ENCODE results near the gene HIRIP3.

Gene HIRIP3

DNA sequence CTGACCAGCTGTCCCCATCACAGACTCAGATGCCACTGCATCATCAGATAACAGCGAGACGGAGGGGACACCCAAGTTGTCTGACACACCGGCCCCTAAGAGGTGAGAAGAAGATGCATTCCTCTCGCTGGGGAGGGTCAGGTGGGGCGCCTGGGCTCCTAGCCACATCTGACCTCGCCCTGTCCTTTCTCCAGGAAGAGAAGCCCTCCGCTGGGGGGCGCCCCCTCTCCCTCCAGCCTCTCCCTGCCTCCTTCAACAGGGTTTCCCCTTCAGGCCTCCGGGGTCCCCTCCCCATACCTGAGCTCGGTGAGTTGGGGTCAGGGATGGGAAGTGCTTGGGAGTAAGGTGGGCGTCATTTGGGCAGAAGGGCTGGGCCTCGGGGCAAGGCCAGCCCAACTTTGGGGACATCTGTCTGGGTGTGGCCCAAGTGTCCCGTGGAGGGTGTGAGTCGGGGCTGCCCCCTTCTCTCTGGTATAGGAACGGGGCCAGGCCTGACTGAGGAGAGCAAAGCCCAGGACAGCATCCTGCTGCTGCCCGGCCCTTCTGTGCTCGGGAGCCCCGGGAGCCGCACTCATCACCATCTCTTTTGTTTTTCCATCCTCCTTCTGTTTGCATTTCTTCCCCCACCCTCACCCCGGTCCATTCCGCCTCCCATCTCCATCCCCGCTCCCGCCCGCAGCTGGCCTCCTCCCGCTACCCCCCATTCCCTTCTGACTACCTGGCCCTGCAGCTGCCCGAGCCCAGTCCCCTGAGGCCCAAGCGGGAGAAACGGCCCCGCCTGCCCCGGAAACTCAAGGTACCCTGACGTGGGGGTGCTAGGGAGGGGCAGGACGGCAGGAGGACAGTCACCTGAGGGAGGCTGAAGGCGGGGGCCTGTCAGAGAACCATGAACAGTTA lies 5.6 kb upstream of the HIRIP3 start:
- in situ Hi-C loops (cut with MboI; ENCODE audit: low sequenced_read_pairs): no loop called here

DNA sequence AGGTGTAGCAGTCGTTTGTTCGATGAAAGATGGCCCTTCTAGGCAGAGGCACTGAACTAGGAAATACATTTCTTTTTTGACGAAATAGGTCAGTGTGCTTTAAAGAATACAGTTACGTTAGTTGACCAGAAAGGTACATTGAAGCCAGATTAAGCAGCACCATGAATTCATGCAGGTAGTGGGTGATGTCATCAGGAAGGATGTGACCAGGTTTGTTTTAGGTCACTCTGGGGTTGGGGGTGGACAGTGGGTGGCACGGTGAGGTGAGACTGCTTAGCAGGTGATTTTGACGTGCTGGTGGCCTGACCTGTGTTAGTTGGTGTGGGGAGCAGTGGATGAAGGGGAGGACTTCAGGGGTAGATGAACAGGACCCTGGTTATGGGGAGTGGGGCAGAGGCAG lies 4.2 kb upstream of the HIRIP3 start:
- in situ Hi-C loops (cut with MboI; ENCODE audit: low sequenced_read_pairs): no loop called here

DNA sequence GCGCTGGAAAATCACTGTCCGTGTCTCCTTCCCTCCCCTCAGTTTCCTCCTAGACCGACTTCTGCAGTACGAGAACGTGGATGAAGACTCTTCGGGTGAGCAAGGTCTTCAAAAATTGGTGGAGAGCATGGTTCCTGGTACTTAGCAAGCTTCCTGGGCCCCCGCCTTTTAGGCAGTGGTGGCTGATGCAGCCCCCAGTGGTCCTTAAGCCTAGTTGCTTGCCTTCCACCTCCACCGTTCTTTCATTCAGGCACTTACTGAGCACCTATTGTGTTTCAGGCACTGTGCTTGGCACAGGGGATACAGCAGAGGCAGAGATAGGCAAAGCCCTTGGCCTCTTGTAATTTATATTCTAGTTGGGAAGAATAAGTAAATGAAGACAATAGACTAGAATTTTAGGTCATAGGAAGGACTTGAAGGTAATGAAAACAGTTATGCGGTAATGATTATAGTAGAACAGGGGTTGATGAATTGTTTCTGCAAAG lies 1.4 kb upstream of the HIRIP3 start:
- in situ Hi-C loops (cut with MboI; ENCODE audit: low sequenced_read_pairs): no loop called here

DNA sequence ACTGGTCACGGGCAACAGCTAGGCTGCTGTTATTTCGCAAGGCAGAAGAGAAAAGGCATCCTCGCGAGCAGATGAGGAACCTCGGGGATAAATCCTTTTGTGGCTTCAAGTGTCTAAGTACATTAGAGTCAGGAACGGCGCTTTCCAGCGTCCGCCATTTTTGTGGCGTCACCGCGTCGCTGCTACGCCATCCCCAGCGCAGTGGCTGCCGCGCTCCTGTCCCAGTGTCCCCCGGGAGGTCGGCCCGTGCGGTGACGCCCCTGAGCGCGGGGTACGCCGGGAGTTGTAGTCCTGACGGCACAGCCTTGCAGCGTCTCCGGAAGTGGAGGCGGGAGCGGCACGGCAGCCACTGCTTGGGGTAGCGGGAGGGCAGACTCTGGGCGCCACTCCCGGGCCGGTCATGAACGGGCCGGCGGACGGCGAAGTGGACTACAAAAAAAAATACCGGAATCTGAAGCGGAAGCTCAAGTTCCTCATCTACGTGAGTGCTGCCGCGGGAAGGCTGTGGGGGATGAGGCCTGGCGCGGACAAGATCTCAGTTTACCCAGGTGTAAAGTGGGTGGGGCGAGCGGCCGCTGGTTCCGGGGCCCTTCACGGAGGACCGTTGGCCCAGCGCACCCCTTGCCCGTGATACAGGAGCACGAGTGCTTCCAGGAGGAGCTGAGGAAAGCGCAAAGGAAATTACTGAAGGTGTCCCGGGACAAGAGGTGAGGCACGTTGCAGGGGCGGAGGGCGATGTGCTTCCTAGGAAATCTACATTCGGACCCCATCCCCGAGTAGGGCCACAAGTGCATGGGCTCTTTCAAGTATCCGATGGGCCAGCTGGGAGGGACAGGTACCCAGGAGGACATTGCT lies 721 bp upstream of the HIRIP3 start, which contains the start of gene INO80E:
Gene INO80E (plus strand): TSS at position 331 of the 855 bp plus-strand sequence. CDS start 70 bp downstream, at position 401.
- in situ Hi-C loops (cut with MboI; ENCODE audit: low sequenced_read_pairs): no loop called here

DNA sequence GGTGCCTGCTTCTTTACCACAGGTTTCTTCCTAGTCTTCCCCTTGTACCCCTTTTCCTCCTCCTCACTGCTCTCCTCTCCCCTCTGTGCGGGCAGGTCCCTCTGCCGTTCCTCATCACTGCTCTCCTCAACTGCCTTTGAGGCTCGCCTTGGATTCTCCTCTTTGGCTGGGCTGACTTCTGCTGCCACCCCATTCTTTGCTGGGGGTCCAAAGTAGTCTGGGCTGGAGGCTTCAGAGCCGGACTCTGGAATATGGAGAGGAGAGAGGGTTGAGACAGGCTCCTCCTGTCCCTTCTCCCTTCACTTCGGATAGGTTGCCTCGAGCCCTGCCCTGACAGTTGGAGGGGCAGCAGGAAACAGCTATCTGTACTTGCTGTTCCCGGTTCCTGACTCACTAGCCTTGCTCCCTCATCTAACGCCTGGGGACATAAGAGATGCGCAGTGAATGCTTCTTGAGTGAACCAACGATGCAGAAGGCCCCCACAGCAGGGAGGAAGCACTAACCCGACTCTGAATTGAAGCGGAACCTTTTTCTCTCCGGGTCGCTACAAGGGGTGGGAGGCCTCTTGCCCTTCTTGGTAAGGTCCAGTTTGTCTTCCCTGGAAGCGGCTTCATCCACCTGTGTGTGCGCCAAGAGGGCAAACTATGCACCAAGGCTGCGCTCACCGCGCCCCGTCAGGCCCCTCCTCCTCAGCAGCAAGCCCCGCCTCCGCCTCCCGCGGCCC lies 655 bp downstream of the HIRIP3 start:
- in situ Hi-C loops (cut with MboI; ENCODE audit: low sequenced_read_pairs): no loop called here

DNA sequence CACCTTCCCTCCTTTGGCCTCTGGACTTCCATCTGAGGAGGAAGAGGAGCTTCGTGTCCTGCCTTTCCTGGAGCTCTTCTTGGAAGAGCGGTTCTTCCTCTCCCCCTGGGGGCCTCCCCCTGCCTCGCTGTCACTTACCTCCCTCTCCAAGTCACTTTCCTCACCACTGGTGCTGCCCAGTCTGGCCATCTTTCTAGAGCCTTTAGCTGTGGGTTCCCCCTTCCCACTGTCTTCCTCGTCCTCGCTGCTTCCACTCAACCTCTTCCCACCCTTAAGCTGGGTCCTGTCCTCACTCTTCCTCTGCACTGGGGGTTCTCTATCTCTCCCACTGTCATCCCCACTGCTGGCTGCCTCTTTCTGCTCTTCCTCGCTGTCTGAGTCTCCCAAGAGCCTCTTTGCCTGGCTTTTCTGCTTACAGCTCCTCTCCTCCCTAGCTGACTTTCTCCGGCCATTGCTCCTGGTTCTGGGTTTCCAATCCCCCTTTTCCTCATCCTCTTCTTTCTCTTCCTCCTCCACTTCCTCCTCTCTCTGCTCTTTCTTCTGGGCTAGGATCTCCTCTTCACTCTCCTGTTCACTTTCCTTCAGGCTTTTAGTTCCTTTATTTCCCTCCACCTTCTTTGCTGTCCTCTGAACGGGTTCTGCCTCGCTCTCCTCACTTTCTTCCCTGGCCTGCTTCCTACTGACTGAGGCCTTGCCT lies 1.4 kb downstream of the HIRIP3 start:
- in situ Hi-C loops (cut with MboI; ENCODE audit: low sequenced_read_pairs): no loop called here

DNA sequence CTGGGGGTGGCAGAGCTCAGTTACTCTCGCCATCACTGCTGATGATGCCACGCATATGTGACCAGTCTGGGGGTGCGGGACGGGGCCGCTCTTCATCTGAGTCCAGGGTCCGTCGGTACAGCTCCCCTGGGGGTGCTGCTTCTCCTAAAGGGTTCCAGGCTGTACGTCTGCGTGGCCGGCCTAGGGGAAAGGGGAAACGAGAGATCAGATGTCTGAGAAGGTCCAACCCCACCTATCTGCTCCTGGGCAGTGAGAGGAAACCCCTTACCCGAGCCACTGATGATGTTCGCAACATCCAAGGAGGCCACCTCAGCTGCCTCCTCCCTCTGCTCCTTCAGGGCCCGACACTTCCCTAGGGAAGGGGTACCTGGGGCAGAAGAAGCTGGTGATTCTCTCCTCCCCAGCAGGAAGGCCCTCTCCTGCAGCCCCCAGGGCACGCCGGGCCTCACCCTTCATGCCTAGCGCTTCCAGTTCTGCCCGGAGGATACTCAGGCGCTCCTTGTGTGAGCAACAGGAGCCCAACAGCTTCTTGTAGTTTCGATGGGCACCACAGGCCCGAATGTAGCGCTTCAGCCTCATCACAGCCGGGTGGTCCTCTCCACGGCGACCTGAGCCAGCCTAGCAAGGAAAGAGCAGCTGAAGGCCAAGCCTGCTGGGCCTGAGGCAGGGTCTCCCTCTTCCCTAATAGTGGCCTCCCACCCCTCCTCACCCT lies 2.1 kb downstream of the HIRIP3 start:
- in situ Hi-C loops (cut with MboI; ENCODE audit: low sequenced_read_pairs): no loop called here

DNA sequence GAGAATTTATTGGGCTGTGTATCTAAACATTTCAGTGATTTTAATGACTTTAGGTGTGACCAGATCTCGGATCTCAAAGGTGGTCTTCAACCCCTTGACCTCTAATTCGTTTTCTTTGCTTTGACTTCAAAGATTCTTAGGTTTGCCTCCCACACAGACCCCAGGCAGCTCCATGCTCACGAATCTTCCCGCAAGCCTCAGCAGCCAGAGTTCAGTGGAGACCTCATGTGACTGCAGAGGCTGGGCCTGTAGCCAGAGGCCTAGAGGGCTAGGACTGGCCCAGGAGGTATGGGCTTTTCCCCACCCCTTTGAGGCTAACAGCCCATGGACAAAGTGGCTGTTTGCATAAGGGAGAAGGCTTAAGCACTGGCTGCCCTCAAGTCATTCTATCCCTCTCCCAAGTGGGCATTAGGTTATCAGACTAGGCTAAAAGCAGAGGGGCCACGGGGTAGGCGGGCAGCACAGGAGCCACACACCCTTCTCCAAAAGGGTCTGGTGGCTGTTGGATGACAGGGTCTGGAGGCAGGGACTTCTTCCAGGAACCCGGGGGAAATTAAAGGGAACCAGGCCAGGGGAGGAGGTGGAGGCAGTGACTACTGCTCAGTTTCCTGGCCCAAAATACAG lies 3.0 kb downstream of the HIRIP3 start:
- in situ Hi-C loops (cut with MboI; ENCODE audit: low sequenced_read_pairs): no loop called here

DNA sequence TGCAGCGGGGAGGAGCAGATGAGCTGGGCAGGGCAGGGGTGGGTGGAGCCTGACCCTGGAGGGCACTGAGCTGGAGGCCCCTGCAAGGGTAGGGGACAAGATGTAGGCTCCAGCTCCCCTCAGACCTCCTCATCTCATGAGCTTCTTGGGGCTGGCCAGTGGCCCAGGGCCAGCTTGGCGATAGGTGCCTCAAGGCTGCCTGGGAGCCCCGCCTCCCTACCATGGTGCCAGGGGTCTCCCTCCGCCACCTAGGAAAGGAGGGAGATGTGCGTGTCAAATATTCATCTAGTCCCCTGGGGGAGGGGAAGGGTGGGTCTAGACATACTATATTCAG lies 3.9 kb downstream of the HIRIP3 start:
- in situ Hi-C loops (cut with MboI; ENCODE audit: low sequenced_read_pairs): no loop called here

DNA sequence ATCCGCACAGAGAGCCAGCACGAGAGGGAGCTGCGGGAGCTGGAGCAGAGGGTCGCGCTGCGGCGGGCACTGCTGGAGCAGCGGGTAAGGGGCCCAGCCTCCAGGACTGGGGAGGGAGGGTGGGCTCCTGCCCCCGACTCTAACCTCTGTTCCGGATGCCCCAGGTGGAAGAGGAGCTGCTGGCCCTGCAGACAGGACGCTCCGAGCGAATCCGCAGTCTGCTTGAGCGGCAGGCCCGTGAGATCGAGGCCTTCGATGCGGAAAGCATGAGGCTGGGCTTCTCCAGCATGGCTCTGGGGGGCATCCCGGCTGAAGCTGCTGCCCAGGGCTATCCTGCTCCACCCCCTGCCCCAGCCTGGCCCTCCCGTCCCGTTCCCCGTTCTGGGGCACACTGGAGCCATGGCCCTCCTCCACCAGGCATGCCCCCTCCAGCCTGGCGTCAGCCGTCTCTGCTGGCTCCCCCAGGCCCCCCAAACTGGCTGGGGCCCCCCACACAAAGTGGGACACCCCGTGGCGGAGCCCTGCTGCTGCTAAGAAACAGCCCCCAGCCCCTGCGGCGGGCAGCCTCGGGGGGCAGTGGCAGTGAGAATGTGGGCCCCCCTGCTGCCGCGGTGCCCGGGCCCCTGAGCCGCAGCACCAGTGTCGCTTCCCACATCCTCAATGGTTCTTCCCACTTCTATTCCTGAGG lies 4.4 kb downstream of the HIRIP3 start:
- in situ Hi-C loops (cut with MboI; ENCODE audit: low sequenced_read_pairs): no loop called here

DNA sequence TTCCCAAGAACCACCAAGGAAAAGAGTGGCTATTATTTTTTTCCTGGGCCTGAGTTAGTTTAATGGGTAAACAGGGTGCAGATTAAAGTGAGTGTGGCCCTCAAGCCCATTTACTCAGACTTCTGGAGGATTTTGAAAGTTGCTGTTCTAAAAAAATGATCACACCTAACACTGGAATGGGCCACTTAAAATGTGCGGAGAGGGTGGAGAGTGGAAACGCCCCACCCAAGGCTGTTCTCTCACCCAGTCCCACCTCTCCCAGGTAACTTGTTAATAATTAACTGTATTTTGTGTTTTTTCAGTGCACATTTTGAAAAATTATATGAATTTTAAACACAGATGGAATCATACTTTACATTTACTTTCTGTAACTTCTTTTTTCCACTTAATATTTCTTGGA lies 5.4 kb downstream of the HIRIP3 start:
- in situ Hi-C loops (cut with MboI; ENCODE audit: low sequenced_read_pairs): no loop called here

DNA sequence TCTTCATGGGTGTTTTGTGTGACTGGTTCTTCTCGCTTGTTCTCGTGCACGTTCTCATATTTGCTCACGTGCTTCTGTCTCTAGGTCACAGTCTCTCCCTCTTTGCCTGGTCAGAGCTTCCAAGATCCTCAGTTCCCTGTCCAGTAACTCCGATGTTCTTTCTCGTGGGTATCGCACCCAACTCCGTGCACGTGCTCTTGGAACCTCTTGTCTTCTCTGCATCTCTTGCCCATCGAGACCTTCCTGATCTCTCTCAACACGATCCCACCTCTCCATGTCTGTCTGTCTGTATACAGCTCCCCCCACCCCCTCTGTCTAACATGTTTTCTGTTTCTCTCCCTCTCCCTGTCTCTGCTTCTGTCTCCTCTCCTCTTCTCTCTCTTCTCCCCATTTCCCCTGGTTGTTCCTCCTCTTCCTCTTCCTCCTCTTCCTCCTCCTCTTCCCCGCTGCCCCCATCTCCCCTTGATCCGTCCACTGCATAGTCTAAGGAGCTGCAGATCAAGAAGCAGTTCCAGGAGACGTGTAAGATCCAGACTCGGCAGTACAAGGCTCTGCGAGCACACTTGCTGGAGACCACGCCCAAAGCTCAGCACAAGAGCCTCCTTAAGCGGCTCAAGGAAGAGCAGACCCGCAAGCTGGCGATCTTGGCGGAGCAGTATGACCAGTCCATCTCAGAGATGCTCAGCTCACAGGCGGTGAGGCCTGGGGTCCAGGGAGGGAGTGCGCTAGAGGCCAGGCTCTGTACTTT lies 6.1 kb downstream of the HIRIP3 start:
- in situ Hi-C loops (cut with MboI; ENCODE audit: low sequenced_read_pairs): no loop called here

DNA sequence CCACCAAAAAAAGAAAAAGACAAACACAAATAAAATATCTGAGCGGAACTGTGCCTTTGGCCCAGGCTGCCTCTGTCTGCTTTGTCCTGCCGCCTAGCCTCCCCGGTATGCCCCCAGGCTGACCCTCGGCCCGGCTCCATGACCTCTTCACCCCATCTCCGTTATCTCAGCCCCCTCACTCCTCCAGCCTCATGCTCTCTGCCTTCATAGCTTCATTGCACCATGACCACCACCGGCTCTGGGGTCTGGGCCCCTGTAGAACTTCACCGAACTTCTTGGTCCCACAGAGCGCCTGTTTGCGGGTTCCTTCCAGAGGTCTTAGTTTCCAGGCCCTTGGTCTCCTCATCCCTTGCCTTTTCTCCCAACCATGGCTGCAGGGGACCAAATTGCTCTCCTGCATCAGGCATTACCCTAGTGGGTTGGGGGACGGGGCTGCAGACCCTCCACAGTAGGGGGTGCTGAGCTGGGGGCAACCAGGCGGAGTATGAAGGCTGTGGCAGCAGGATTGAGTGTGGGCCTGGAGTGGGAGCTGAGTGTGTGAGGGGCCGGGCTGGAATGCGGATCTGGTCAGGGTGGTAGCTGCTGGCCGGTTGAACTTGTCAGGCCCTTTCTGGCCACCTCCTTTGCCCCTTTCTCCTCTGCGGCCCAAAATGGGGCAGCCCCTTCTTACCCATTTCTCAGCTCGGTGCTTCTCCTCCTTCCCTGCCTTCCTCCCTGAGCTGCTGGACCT lies 6.9 kb downstream of the HIRIP3 start:
- in situ Hi-C loops (cut with MboI; ENCODE audit: low sequenced_read_pairs): no loop called here

DNA sequence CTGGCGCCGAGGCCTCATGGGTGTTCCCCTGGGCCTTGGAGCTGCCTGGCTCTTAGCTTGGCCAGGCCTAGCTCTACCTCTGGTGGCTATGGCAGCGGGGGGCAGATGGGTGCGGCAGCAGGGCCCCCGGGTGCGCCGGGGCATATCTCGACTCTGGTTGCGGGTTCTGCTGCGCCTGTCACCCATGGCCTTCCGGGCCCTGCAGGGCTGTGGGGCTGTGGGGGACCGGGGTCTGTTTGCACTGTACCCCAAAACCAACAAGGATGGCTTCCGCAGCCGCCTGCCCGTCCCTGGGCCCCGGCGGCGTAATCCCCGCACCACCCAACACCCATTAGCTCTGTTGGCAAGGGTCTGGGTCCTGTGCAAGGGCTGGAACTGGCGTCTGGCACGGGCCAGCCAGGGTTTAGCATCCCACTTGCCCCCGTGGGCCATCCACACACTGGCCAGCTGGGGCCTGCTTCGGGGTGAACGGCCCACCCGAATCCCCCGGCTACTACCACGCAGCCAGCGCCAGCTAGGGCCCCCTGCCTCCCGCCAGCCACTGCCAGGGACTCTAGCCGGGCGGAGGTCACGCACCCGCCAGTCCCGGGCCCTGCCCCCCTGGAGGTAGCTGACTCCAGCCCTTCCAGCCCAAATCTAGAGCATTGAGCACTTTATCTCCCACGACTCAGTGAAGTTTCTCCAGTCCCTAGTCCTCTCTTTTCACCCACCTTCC lies 7.9 kb downstream of the HIRIP3 start:
- in situ Hi-C loops (cut with MboI; ENCODE audit: low sequenced_read_pairs): no loop called here

DNA sequence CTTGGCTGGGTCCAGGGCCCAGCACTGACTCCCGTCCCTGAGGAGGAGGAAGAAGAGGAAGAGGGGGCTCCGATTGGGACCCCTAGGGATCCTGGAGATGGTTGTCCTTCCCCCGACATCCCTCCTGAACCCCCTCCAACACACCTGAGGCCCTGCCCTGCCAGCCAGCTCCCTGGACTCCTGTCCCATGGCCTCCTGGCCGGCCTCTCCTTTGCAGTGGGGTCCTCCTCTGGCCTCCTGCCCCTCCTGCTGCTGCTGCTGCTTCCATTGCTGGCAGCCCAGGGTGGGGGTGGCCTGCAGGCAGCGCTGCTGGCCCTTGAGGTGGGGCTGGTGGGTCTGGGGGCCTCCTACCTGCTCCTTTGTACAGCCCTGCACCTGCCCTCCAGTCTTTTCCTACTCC lies 8.5 kb downstream of the HIRIP3 start:
- in situ Hi-C loops (cut with MboI; ENCODE audit: low sequenced_read_pairs): no loop called here

DNA sequence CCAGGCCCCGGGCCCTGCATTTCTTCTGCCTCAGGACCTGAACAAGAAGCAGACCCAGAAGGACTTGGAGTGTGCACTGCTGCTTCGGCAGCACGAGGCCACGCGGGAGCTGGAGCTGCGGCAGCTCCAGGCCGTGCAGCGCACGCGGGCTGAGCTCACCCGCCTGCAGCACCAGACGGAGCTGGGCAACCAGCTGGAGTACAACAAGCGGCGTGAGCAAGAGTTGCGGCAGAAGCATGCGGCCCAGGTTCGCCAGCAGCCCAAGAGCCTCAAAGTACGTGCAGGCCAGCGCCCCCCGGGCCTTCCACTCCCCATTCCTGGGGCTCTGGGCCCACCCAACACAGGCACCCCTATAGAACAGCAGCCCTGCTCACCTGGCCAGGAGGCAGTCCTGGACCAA lies 9.2 kb downstream of the HIRIP3 start:
- in situ Hi-C loops (cut with MboI; ENCODE audit: low sequenced_read_pairs): no loop called here

DNA sequence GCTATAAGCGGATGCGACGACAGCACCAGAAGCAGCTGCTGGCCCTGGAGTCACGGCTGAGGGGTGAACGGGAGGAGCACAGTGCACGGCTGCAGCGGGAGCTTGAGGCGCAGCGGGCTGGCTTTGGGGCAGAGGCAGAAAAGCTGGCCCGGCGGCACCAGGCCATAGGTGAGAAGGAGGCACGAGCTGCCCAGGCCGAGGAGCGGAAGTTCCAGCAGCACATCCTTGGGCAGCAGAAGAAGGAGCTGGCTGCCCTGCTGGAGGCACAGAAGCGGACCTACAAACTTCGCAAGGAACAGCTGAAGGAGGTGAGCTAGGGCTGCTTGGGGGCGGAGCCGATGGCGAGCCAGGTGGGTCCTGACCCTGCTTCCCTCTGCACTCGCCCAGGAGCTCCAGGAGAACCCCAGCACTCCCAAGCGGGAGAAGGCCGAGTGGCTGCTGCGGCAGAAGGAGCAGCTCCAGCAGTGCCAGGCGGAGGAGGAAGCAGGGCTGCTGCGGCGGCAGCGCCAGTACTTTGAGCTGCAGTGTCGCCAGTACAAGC lies 10.1 kb downstream of the HIRIP3 start:
- in situ Hi-C loops (cut with MboI; ENCODE audit: low sequenced_read_pairs): no loop called here

All from hTERT RPE-1 (cell line).